SK-N-SH treated with all-trans-retinoic acid at 6 μM for 48 hours (cell line): ENCODE data around the gene AQP3.

Experiments
- ATAC-seq: fragments of 200-7000 bp; cut with Tn5 transposase; 3 replicates; pipeline ENCODE4 v1.9.1; 2020; ENCODE audit warnings: mild to moderate bottlenecking, moderate library complexity
- ARNTL ChIP-seq: fragments of 450-650 bp; formaldehyde crosslinking; IDR thresholded peaks from 2 replicates; pipeline ENCODE4 v1.5.0; 2020; ENCODE audit warnings: low read depth, mild to moderate bottlenecking, moderate library complexity, borderline replicate concordance
- BACH2 ChIP-seq: fragments of 250-450 bp; sonication (Bioruptor Pico); IDR thresholded peaks from 2 replicates; pipeline ENCODE4 v1.9.0; 2021; ENCODE audit warnings: mild to moderate bottlenecking, borderline replicate concordance
- CREB5 ChIP-seq: fragments of 250-450 bp; sonication (Bioruptor Pico); IDR thresholded peaks from 2 replicates; pipeline ENCODE4 v1.5.1; 2020; ENCODE audit warnings: low read depth, mild to moderate bottlenecking, moderate library complexity
- CSRNP3 ChIP-seq: fragments of 250-450 bp; sonication (Bioruptor Pico); IDR thresholded peaks from 2 replicates; pipeline ENCODE4 v1.5.1; 2021; ENCODE audit warnings: mild to moderate bottlenecking, moderate library complexity
- ISL1 ChIP-seq: fragments of 250-450 bp; sonication (Bioruptor Pico); IDR thresholded peaks from 2 replicates; pipeline ENCODE4 v2.1.2; 2022; ENCODE audit warnings: mild to moderate bottlenecking, moderate library complexity
- OSR1 ChIP-seq: fragments of 250-450 bp; sonication (Bioruptor Pico); IDR thresholded peaks from 2 replicates; pipeline ENCODE4 v1.8.0; 2022; ENCODE audit warnings: moderate library complexity, mild to moderate bottlenecking, inconsistent platforms
- PATZ1 ChIP-seq: fragments of 250-450 bp; sonication (Bioruptor Pico); IDR thresholded peaks from 2 replicates; pipeline ENCODE4 v1.8.0; 2020; ENCODE audit warnings: mild to moderate bottlenecking, moderate library complexity, borderline replicate concordance
- POU6F1 ChIP-seq: fragments of 250-450 bp; sonication (Bioruptor Pico); IDR thresholded peaks from 2 replicates; pipeline ENCODE4 v1.8.0; 2021; ENCODE audit warnings: low read depth, mild to moderate bottlenecking, moderate library complexity, borderline replicate concordance
- PPARA ChIP-seq: fragments of 250-450 bp; sonication (Bioruptor Pico); IDR thresholded peaks from 2 replicates; pipeline ENCODE4 v1.5.0; 2020; ENCODE audit warnings: mild to moderate bottlenecking, borderline replicate concordance
- RARB ChIP-seq: fragments of 250-450 bp; sonication (Bioruptor Pico); IDR thresholded peaks from 2 replicates; pipeline ENCODE4 v1.8.0; 2021; ENCODE audit warnings: mild to moderate bottlenecking, moderate library complexity
- SNAI2 ChIP-seq: fragments of 250-450 bp; sonication (Bioruptor Pico); IDR thresholded peaks from 2 replicates; pipeline ENCODE4 v1.5.0; 2020; ENCODE audit warnings: mild to moderate bottlenecking, moderate library complexity
- TCF4 ChIP-seq: fragments of 250-450 bp; sonication (Bioruptor Pico); IDR thresholded peaks from 2 replicates; pipeline ENCODE4 v1.8.0; 2021; ENCODE audit warnings: mild to moderate bottlenecking, moderate library complexity, borderline replicate concordance
- TSHZ2 ChIP-seq: fragments of 250-450 bp; sonication (Bioruptor Pico); IDR thresholded peaks from 2 replicates; pipeline ENCODE4 v1.5.0; 2020; ENCODE audit warnings: mild to moderate bottlenecking, moderate library complexity
- ZC3H10 ChIP-seq: fragments of 250-450 bp; sonication (Bioruptor Pico); IDR thresholded peaks from 2 replicates; pipeline ENCODE4 v1.5.1; 2021; ENCODE audit warnings: mild to moderate bottlenecking, moderate library complexity
- ZFP3 ChIP-seq: fragments of 250-450 bp; sonication (Bioruptor Pico); IDR thresholded peaks from 2 replicates; pipeline ENCODE4 v1.5.0; 2020; ENCODE audit warnings: mild to moderate bottlenecking, moderate library complexity
- ZFP30 ChIP-seq: fragments of 450-650 bp; formaldehyde crosslinking; IDR thresholded peaks from 2 replicates; pipeline ENCODE4 v1.5.0; 2022; ENCODE audit warnings: mild to moderate bottlenecking, moderate library complexity
- ZNF565 ChIP-seq: fragments of 450-650 bp; formaldehyde crosslinking; conservative IDR thresholded peaks from 2 replicates; pipeline ENCODE4 v1.5.0; 2020; ENCODE audit warnings: low read depth, mild to moderate bottlenecking, moderate library complexity
- ZNF70 ChIP-seq: fragments of 450-650 bp; formaldehyde crosslinking; IDR thresholded peaks from 2 replicates; pipeline ENCODE4 v1.5.0; 2020; ENCODE audit warnings: mild to moderate bottlenecking, moderate library complexity
- ZNF8 ChIP-seq: fragments of 450-650 bp; formaldehyde crosslinking; IDR thresholded peaks from 2 replicates; pipeline ENCODE4 v1.5.0; 2020; ENCODE audit warnings: mild to moderate bottlenecking, moderate library complexity

Gene AQP3

GRCh38 chr9:33416996-33417395 is 30.4 kb downstream of the AQP3 start (continued):
- no peak for TF ChIP-seq TSHZ2 (CRISPR knock-in tag)

GRCh38 chr9:33415501-33416038 is 31.8 kb downstream of the AQP3 start:
- peak; percentile 88 for ATAC-seq
- TF ChIP-seq PPARA, result no peak
- TF ChIP-seq ARNTL (CRISPR knock-in tag), result no peak
- TF ChIP-seq ISL1 (CRISPR knock-in tag), result no peak
- TF ChIP-seq TCF4 (CRISPR knock-in tag), result no peak
- TF ChIP-seq ZNF70, result no peak
- no peak for TF ChIP-seq TSHZ2 (CRISPR knock-in tag)
- TF ChIP-seq CSRNP3, result no peak
- TF ChIP-seq ZC3H10 (CRISPR knock-in tag), result no peak
- TF ChIP-seq RARB (CRISPR knock-in tag), result no peak
- no peak for TF ChIP-seq ZFP3 (CRISPR knock-in tag)
- no peak for TF ChIP-seq SNAI2 (CRISPR knock-in tag)
- no peak for TF ChIP-seq ZNF8 (CRISPR knock-in tag)

GRCh38 chr9:33414889-33415500 is 32.4 kb downstream of the AQP3 start:
- ATAC-seq, result peak; percentile 42
- no peak for TF ChIP-seq OSR1 (CRISPR knock-in tag)
- TF ChIP-seq ZNF565 (CRISPR knock-in tag), result no peak
- TF ChIP-seq SNAI2 (CRISPR knock-in tag), result no peak
- no peak for TF ChIP-seq BACH2 (CRISPR knock-in tag)
- no peak for TF ChIP-seq POU6F1 (CRISPR knock-in tag)
- no peak for TF ChIP-seq CREB5 (CRISPR knock-in tag)
- no peak for TF ChIP-seq PPARA
- TF ChIP-seq PATZ1 (CRISPR knock-in tag), result no peak
- TF ChIP-seq TSHZ2 (CRISPR knock-in tag), result no peak
- TF ChIP-seq ZC3H10 (CRISPR knock-in tag), result no peak
- no peak for TF ChIP-seq ZNF8 (CRISPR knock-in tag)
- TF ChIP-seq RARB (CRISPR knock-in tag), result no peak
- TF ChIP-seq TCF4 (CRISPR knock-in tag), result no peak
- no peak for TF ChIP-seq ZFP3 (CRISPR knock-in tag)
- no peak for TF ChIP-seq ZFP30 (CRISPR knock-in tag)
- TF ChIP-seq CSRNP3, result no peak
